Body of pancreas (tissue), 4 donors: Measurements from ENCODE around the gene HEATR3.

Experiments used
- CTCF ChIP-seq, 7 experiments: fragments of 450-650 bp in 4 of 7; fragments of 200-600 bp in 3 of 7; sonication (generic) in 3 of 7; IDR thresholded peaks; one replicate each; pipeline ENCODE4 v1.5.1; 2016 to 2019; ENCODE audit warnings: antibody characterized with exemption in 7 of 7
- POLR2A ChIP-seq, 3 donors: fragments of 450-650 bp; IDR thresholded peaks; one replicate each; pipeline ENCODE4 v1.6.1; 2016; ENCODE audit warnings: antibody characterized with exemption in 3 of 3, mild to moderate bottlenecking in 2 of 3

GRCh38 chr16:50036426-50036825 is 29.3 kb upstream of the HEATR3 start:
- no peak for TF ChIP-seq CTCF (IDR thresholded peaks at IDR 0.05)
- TF ChIP-seq POLR2A (IDR thresholded peaks at IDR 0.05) = no peak
